Spleen (tissue), 11 donors: ENCODE results near the gene UCN2. TPM values are rescaled to one million over a fixed set of nuclear protein-coding genes. Genes with fewer than 3 reads are reported as not detected.
A peak's percentile ranks its signal among the peaks of the same experiment; 100 is the strongest.

Source experiments
- DNase-seq: peaks from one replicate; pipeline ENCODE4 v3.0.0-alpha.2; 2020
- H3K27ac ChIP-seq, 8 donors: fragments of 200-600 bp; sonication (generic) in 7 of 8; 1 replicate in 4 of 8; 2 replicates in 4 of 8; pipeline versions ENCODE4 v1.5.0 to v1.8.0; 2016 to 2021; ENCODE audit warnings: inconsistent platforms in 4 of 8, mild to moderate bottlenecking in 4 of 8, moderate library complexity in 1 of 8
- H3K27me3 ChIP-seq, 7 donors: fragments of 200-600 bp; sonication (generic) in 6 of 7; replicated peaks in 1 of 7; 1 replicate in 4 of 7; 2 replicates in 3 of 7; pipeline versions ENCODE4 v1.5.0 to v1.8.0; 2016 to 2021; ENCODE audit warnings: inconsistent platforms in 3 of 7, mild to moderate bottlenecking in 1 of 7
- H3K36me3 ChIP-seq, 6 donors: fragments of 200-600 bp; sonication (generic) in 5 of 6; 1 replicate in 4 of 6; 2 replicates in 2 of 6; pipeline versions ENCODE4 v1.5.0 to v1.8.0; 2016 to 2021; ENCODE audit warnings: inconsistent platforms in 2 of 6
- H3K4me1 ChIP-seq, 6 donors: fragments of 200-600 bp; sonication (generic) in 5 of 6; 1 replicate in 3 of 6; 2 replicates in 3 of 6; pipeline versions ENCODE4 v1.5.0 to v1.8.0; 2016 to 2021; ENCODE audit warnings: inconsistent platforms in 3 of 6
- H3K4me3 ChIP-seq, 8 donors: fragments of 200-600 bp; sonication (generic) in 7 of 8; 1 replicate in 4 of 8; 2 replicates in 4 of 8; pipeline versions ENCODE4 v1.5.0 to v1.8.0; 2016 to 2021; ENCODE audit warnings: inconsistent platforms in 4 of 8, mild to moderate bottlenecking in 4 of 8, moderate library complexity in 2 of 8
- H3K9me3 ChIP-seq, 8 donors: fragments of 200-600 bp; sonication (generic) in 7 of 8; 1 replicate in 4 of 8; 2 replicates in 4 of 8; pipeline versions ENCODE4 v1.5.0 to v1.8.0; 2016 to 2021; ENCODE audit warnings: inconsistent platforms in 4 of 8
- POLR2A ChIP-seq, 3 donors: fragments of 450-650 bp; IDR thresholded peaks; one replicate each; pipeline ENCODE4 v1.5.1; 2017; ENCODE audit warnings: antibody characterized with exemption in 3 of 3, mild to moderate bottlenecking in 1 of 3
- POLR2AphosphoS5 ChIP-seq, 3 donors: sonication (generic); formaldehyde crosslinking; IDR thresholded peaks; one replicate each; pipeline ENCODE4 v1.5.1; 2017; ENCODE audit warnings: antibody characterized with exemption in 3 of 3
- whole genome bisulfite sequencing, 5 donors: extraction: QIAGEN DNeasy Blood & Tissue Kit in 3 of 5; methylation state at CpG; one replicate each; pipeline versions ENCODE4 v1.1.5 to v1.1.7; 2013 to 2018; 5-methylcytosine and 5-hydroxymethylcytosine counted together
- intact Hi-C: fragments of 100-400 bp; cut with DNase I; formaldehyde crosslinking; loops from one replicate; pipeline ENCODE4 v1.15.0; 2023; ENCODE audit warnings: low total_unique reads
- polyA plus RNA-seq, 3 donors: library from polyadenylated mRNA; stranded (reverse); fragments of 200-250 nt; gene quantifications; one replicate each; pipeline ENCODE4 v1.2.1, GENCODE V29; 2013
- total RNA-seq, 7 donors: library from RNA; depleted of rRNA in 3 of 7; stranded (reverse); fragments of >200 nt in 3 of 7; fragmentation: NEBNext Ultra II Directional in 4 of 7; extraction: Animal tissue kit (Norgen Biotek cat#: 25700) in 4 of 7; gene quantifications; one replicate each; pipeline versions ENCODE4 v1.1.0 to v1.2.1, GENCODE V29; 2016 to 2021
- TF ChIP-seq, protein P1 (sequence below), 11 experiments: fragments of 200-600 bp in 7 of 11; fragments of 450-650 bp in 4 of 11; sonication (generic) in 4 of 11; IDR thresholded peaks in 8 of 11; conservative IDR thresholded peaks in 3 of 11; 1 replicate in 7 of 11; 2 replicates in 4 of 11; pipeline versions ENCODE4 v1.4.0 to v1.8.0; 2016 to 2021; ENCODE audit warnings: antibody characterized with exemption in 11 of 11, inconsistent platforms in 4 of 11, mild to moderate bottlenecking in 1 of 11
- donor health status: healthy with polysubstance abuse.
- donor health status: DM: no; HTN: no; CAD: no; lungs with moderate emphysema.
- donor health status: DM: no; HTN: no; CAD: no.
- donor health status: Bipolar disorder and iron deficiency.
- donor health status: healthy.
- donor health status: DM: no; HTN: no; CAD: no.
- donor health status: DM: yes; HTN: yes; CAD: no.

The UCN2 gene
- total and polyA plus RNA-seq, 10 donors = 0.20 to 0.61 (median 0.49) TPM; not detected in 2

DNA sequence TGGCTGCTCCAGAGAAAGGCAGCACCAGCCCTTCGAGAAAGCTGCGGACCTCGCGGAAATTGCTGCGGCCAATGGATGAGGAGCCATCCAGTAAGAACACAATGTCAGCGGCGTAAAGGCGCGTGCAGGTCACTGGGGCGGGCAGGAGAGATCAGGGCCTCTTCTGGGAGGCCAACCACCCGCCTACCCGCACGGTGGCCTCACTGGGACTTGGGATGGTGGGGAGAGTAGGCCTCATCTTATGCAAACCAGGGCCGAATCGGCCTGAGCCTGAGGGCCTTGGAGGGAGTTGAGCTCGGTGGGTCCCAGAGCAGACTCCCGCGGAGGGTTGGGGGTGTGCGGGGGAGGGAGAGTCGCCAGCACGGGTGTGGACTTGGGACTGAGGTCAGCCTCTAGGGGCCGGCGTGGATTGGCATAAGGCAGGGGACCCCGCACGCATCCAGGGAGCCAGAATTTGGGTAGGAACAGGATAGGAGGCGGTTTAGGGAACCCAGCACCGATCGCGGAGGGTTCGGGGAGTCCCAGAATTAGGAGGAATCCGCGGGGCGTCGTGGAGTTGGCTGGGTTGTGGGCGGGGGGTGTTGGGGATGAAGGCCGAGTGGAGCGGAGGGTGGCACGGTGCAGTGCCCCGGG, 31.0 kb upstream of the UCN2 start:
- WGBS, 5 donors = 26 to 42% (median 39%) methylated on average over 30 to 39 of the region's 39 CpGs
- TF ChIP-seq, protein P1, sequence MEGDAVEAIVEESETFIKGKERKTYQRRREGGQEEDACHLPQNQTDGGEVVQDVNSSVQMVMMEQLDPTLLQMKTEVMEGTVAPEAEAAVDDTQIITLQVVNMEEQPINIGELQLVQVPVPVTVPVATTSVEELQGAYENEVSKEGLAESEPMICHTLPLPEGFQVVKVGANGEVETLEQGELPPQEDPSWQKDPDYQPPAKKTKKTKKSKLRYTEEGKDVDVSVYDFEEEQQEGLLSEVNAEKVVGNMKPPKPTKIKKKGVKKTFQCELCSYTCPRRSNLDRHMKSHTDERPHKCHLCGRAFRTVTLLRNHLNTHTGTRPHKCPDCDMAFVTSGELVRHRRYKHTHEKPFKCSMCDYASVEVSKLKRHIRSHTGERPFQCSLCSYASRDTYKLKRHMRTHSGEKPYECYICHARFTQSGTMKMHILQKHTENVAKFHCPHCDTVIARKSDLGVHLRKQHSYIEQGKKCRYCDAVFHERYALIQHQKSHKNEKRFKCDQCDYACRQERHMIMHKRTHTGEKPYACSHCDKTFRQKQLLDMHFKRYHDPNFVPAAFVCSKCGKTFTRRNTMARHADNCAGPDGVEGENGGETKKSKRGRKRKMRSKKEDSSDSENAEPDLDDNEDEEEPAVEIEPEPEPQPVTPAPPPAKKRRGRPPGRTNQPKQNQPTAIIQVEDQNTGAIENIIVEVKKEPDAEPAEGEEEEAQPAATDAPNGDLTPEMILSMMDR (IDR thresholded peaks at IDR 0.05 in 8 of 11, conservative IDR thresholded peaks at IDR 0.05 in 3 of 11) = no peak
- peak in 2 of 3 donors; percentile 66 to 67 for TF ChIP-seq POLR2AphosphoS5 (IDR thresholded peaks at IDR 0.05)
- intact Hi-C loops = no loop called here

DNA sequence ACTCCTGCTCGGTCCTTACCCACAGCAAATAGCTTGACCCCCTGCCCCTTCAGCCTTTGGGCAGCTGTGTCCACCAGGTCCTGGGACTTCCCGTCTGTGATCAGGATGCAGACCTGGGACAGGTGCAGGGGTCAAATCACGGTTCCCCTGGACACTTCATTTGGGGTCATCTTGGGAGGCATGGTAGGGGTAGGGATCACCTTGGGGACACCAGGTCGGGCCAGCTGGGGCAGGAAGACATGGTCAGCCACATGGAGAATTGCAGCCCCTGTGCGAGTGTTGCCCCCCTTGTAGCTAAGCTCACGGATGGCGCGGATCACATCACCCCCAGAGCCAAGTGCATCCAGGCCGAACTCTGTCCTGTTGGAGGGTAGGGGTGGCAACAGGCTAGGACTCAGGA, 29.8 kb upstream of the UCN2 start:
- Histone ChIP-seq H3K4me1 (peaks cover 0 to 39% (median 22%) of the 10 kb centered on the region in 6 donors), H3K27me3 (peaks cover 0 to 66% (median 19%) of the 10 kb centered on the region in 7 donors)
- WGBS, 5 donors = 82 to 96% (median 91%) methylated on average over 7 to 9 of the region's 9 CpGs

More for the DNA sequence above, 31.0 kb upstream of the UCN2 start:
- peaks cover 0 to 30% (median 25%) of the 10 kb centered on the region in 6 donors for H3K36me3 ChIP-seq
- H3K4me1 ChIP-seq = peaks cover 0 to 46% (median 23%) of the 10 kb centered on the region in 6 donors
- H3K27me3 ChIP-seq = peaks cover 0 to 55% (median 16%) of the 10 kb centered on the region in 7 donors
- no peaks in the 10 kb centered on the region for H3K9me3 ChIP-seq
- H3K27ac ChIP-seq = peak overlapping the region in 5 of 8 donors; percentile 48 to 79 (median 75)
- DNase-seq = no peak
- H3K4me3 ChIP-seq = peak overlapping the region in 6 of 8 donors; percentile 3 to 52 (median 16)

DNA sequence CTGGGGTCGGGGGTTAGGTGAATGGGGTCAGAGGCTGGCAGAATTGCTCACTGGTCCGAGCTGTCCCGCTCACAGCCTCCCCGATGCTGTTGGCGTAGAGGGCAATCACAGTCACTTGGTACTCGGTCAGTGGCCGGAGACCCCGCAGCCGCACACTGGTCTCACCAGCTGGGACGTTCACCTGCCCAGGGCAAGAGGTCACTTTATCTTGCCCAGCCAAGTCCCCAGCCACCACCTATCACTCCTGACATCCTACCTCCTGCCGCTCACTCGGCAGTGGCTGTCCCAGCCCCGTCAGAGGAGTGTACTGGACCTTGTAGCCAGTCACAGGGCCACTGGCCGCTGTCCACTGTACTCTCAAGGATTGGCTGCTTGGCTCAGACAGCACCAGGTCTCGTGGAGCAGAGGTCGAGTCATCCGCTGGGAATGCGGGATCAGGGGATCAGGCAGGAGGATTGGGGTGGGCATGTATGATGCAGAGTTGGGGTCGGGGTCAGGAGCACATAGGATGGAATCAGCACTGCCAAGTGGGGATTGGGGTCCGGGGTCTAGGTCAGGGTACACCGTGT, 29.0 kb upstream of the UCN2 start:
- H3K4me3 ChIP-seq = no peak overlapping the region
- H3K9me3 ChIP-seq = no peaks in the 10 kb centered on the region
- peaks cover 0 to 73% (median 19%) of the 10 kb centered on the region in 7 donors for H3K27me3 ChIP-seq
- intact Hi-C loops = no loop called here
- DNase-seq = no peak
- TF ChIP-seq POLR2AphosphoS5 (IDR thresholded peaks at IDR 0.05) = no peak
- no peak for TF ChIP-seq POLR2A (IDR thresholded peaks at IDR 0.05)
- TF ChIP-seq, protein P1 (IDR thresholded peaks at IDR 0.05 in 8 of 11, conservative IDR thresholded peaks at IDR 0.05 in 3 of 11) = no peak
- peaks cover 0 to 35% (median 18%) of the 10 kb centered on the region in 6 donors for H3K4me1 ChIP-seq
- H3K27ac ChIP-seq = no peak overlapping the region
- peaks cover 0 to 12% (median 6%) of the 10 kb centered on the region in 6 donors for H3K36me3 ChIP-seq
- 84 to 93% (median 87%) methylated on average over 20 to 21 of the region's 21 CpGs for WGBS, 5 donors

More for the DNA sequence above, 29.8 kb upstream of the UCN2 start:
- H3K4me3 ChIP-seq = no peak overlapping the region
- no peak for DNase-seq
- peaks cover 0 to 18% (median 13%) of the 10 kb centered on the region in 6 donors for H3K36me3 ChIP-seq
- intact Hi-C loops = no loop called here
- no peak overlapping the region for H3K27ac ChIP-seq
- TF ChIP-seq, protein P1 (IDR thresholded peaks at IDR 0.05 in 8 of 11, conservative IDR thresholded peaks at IDR 0.05 in 3 of 11) = no peak
- no peak for TF ChIP-seq POLR2AphosphoS5 (IDR thresholded peaks at IDR 0.05)
- no peak for TF ChIP-seq POLR2A (IDR thresholded peaks at IDR 0.05)
- H3K9me3 ChIP-seq = no peaks in the 10 kb centered on the region

DNA sequence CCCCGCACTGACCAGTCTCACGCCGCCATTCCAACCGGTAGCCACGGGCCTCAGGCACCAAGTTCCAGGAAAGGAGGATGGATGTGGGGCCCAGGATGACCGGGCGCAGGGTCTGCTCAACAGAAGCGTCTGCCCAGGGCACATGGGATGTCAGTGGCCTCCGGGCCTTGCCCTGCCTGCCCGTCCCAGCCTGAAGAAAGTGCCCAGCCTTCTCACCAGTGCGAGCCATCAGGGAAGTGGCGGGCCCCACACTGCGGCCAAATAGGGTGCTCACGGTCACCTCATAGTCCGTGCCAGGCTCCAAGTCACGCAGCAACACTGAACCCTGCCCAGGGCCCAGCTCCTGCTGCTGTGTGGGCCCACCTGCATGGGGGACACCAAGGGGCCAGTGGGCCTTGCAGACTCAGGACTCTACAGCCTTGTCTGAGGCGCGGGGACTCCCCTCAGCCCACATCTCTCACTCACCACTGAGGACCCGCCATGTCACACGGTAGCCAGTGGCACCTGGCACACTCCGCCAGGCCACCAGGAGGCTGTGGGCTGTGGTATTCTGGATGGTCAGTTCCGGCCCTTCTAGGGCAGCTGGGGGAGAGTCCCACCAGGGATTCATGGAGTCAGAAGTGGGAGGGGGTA, 28.4 kb upstream of the UCN2 start:
- H3K27me3 ChIP-seq = peaks cover 0 to 76% (median 19%) of the 10 kb centered on the region in 7 donors
- TF ChIP-seq POLR2AphosphoS5 (IDR thresholded peaks at IDR 0.05) = no peak
- TF ChIP-seq, protein P1 (IDR thresholded peaks at IDR 0.05 in 8 of 11, conservative IDR thresholded peaks at IDR 0.05 in 3 of 11) = no peak
- no peak for TF ChIP-seq POLR2A (IDR thresholded peaks at IDR 0.05)
- no peak overlapping the region for H3K4me3 ChIP-seq
- DNase-seq = no peak
- H3K36me3 ChIP-seq = peaks cover 0 to 12% (median under 1%) of the 10 kb centered on the region in 6 donors
- H3K27ac ChIP-seq = no peak overlapping the region
- H3K9me3 ChIP-seq = no peaks in the 10 kb centered on the region
- intact Hi-C loops = no loop called here
- 80 to 94% (median 86%) methylated on average over 6 to 22 of the region's 22 CpGs for WGBS, 5 donors
- H3K4me1 ChIP-seq = peaks cover 0 to 35% (median 17%) of the 10 kb centered on the region in 6 donors
